Measurements from ENCODE around the gene ACAT1.

DNA sequence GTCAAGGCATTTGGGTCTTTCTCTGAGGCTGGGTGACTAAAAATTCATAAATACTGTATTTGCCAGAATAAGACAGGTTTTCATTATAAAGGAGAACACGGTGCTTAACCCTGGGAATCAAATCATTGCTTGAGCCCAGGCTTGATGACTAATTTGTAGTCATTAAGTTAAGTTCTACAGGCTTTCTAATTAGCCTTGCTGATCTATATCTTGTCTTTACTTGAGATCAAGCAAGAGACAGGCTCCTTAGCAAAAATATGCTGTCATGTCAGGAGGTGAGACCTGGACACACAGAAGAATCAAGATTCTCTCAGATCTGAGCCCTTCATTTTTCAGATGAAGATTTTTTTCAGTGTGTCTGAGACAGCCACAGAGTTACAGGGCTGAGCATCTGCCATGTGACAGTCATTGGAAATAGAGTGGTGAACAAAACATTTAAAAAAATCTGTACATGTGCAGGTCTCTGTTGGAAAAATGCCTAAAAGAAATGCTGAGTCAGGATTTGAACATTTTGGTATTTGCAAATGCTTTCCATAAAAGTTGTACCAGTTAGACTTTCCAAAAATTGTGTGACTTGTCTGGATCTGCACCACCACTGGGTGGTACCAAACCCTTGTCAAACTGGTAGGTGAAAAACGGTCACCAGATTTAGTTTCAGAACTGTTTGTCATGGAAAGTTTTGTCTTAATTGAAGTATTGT is 14.6 kb downstream of the ACAT1 start:
- TF ChIP-seq EZH2 (IDR thresholded peaks at IDR 0.05; ENCODE audit: insufficient read depth, low read length) = no peak
- TF ChIP-seq, protein P1, sequence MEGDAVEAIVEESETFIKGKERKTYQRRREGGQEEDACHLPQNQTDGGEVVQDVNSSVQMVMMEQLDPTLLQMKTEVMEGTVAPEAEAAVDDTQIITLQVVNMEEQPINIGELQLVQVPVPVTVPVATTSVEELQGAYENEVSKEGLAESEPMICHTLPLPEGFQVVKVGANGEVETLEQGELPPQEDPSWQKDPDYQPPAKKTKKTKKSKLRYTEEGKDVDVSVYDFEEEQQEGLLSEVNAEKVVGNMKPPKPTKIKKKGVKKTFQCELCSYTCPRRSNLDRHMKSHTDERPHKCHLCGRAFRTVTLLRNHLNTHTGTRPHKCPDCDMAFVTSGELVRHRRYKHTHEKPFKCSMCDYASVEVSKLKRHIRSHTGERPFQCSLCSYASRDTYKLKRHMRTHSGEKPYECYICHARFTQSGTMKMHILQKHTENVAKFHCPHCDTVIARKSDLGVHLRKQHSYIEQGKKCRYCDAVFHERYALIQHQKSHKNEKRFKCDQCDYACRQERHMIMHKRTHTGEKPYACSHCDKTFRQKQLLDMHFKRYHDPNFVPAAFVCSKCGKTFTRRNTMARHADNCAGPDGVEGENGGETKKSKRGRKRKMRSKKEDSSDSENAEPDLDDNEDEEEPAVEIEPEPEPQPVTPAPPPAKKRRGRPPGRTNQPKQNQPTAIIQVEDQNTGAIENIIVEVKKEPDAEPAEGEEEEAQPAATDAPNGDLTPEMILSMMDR (IDR thresholded peaks at IDR 0.05; ENCODE audit: insufficient read depth, low read depth, low read length) = peak; percentile 6
